GM20431 (cell line): ENCODE data around the gene CDC25C.
"Not testable (repeated sequence)": the region's sequence is repeated elsewhere in the genome, so short reads cannot be mapped to it uniquely, and the experiment has no call there.

ENCODE experiments used
- in situ Hi-C: fragments of 300-500 bp; cut with MseI, MboI; formaldehyde crosslinking; loops from one replicate; pipeline ENCODE4 v1.15.0; 2020; ENCODE audit warnings: low sequenced_read_pairs; ENCODE audit not compliant: unreplicated experiment

CDC25C gene

DNA sequence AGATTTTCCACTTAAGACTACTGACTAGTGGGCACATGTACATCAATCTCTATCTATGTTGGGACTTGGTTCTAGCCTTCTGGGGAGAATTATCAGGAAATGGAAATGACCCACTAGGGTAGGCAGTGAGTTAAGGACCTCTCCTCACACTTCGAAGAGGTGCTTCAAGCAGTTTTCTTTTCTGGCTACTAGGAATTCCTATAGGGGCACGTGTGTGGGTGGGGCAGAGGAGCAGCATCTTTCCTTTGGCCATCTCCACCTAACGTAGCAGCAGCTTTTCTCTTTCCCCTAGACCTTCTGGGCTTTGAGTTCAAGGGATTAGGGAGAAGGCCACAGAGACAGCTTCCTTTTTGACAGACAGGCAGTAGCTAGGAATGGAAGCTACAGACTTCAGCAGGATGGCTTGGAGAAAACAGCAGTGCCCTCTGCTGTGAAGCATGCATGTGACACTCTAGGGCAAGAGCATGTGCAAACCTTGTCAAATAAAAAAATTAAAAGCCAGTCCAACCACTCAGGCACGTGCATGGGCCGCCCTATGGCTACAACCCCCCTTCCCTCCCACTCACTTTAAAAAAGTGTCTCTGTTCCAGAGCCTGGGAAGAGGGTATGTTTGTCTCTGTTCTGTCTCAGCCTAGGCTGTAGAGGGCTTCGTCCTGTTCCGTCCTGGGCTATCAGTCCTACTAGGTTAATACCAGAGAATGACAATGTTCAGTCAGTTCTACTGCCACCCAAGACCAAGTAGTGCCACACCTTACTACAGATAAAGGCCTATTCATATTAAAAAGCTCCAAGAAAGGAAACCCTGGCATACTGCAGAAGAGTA is 48.5 kb downstream of the CDC25C start:
- in situ Hi-C loops: no loop called here

DNA sequence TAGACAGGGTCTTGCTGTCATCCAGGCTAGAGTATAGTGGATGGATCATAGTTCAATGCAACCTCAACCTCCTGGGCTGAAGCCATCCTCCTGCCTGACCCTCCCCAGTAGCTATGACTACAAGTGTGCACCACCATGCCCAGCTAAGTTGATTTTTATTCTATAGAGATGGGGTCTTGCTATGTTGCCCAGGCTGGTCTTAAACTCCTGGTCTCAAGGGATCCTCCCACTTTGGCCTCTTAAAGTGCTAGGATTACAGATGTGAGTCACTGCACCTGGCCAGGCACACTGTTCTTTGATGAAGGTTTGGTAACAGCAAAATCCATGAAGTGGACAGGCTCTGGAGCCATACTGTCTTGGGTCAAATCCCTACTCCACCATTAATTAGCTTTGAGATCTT is 50.7 kb downstream of the CDC25C start:
- in situ Hi-C loops: no loop called here

DNA sequence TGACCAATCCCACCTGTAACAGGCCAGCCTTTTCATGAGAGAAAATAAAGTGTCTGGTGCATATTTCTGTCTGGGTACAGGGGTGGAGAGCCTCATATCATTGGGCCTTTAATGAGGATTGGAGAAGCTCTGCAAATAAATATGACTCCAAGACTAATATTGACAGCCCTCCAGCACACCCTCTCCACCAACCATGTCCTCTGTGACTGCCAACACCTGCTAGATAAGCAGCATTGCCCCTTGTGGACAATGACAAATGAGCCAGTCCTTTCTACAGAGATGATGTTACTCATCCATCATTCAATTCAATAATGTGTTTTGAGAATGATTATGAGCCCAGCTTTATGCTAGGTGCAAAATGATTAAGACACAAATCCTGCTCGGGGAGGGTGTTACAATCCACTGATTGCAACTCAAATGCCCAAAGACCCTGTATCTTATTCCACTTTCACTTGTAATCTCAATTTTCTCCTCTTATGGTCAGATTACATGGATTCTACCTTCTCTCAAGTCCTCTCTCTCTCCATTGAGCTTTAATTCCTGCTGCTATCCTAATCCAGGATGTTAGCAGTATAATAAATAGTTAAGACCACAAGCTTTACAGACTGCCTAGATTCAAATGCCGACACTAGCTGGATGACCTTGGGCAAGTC is 55.1 kb downstream of the CDC25C start:
- in situ Hi-C loops: no loop called here

DNA sequence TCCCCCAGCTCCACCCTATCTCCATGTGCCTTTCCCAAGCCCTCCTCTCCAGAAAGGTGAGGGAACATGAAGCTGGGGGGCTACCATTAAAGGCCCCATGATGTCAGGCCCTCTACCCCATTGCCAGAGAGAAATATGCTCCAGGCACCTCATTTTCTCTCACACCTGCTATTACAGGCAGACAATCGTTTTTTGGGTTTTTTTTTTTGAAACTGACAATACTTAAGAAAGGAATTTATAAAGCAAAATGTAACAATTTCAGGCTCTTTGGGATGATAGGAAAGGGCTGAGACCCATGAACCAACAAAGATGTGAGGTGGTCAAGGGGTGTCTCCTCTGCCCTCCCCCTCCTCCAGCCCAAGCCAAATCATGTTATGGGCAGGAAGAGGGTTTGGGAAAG is 55.7 kb downstream of the CDC25C start:
- in situ Hi-C loops: no loop called here

DNA sequence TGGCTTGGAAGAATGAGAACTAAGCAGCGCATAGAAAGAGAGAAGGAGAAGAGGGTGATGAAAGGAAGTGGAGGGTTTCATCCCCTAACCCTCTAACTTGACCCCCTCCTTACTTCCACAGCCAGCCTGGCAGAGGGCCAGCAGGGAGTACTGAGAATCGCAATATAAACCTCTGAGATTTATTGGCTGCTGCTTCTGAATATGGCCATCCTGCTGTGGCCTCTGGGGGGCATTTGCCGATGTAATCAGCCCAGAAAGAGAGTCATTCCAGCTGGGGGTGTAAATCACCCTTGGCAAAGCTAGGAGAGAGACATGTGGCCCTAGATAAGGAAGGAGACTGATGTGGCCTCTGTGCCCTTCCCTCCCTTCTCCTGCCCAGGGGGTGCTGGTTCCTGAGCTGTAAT is 56.2 kb downstream of the CDC25C start:
- in situ Hi-C loops: no loop called here

DNA sequence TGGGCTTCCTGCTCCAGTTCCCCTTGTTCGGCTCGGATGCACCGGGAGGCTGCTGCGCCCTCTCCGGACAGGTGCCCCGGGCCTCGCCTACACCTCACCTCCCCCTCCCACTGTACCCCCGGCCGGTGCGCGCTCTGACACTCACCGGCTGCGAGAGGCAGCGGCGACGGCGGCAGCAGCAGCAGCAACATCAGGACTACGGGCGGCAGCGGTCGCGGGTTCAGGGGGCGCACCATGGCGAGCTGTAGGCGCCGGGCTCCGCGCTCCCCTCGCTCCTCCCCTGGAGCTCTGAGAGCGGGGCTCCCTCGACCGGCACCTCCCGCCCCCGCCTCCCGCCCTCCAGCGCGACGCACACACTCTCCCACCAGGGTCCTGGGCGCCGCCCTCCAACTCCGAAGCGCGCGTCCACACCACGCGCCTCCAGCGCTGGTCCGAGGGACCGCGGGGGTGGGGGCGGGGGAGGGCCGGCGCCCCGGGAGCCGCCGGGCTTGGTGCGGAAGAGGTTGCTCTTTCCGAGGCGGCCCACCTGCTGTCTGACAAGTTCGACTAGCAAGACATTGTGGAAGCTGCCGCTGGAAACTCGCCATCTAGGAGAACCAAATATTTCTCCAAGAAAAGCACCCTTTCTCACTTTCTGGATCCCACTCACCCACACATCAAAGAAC is 57.3 kb downstream of the CDC25C start, which contains the start of gene GFRA3:
TSS of gene GFRA3 (minus strand) at position 433 of the 665 bp plus-strand sequence. CDS start at position 236, 197 bp downstream.
- in situ Hi-C loops: no loop called here

DNA sequence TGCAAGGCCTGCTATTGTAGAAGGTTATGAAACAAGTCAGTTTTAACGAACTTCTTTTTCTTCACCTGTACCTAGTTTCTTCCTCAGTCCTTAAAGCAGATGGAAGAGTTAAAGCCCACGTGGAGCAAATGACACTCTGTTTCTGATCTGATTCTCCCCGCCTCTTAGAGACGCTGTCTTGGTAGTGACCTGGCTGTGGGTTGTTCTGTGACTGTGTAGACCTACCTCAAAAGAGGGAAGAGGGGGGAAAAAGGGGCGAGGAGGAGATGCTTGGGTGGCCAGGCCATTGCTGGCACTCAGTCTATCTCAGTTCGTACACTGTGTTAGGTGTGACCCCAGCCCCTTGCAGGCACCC is 57.8 kb downstream of the CDC25C start:
- in situ Hi-C loops: no loop called here

DNA sequence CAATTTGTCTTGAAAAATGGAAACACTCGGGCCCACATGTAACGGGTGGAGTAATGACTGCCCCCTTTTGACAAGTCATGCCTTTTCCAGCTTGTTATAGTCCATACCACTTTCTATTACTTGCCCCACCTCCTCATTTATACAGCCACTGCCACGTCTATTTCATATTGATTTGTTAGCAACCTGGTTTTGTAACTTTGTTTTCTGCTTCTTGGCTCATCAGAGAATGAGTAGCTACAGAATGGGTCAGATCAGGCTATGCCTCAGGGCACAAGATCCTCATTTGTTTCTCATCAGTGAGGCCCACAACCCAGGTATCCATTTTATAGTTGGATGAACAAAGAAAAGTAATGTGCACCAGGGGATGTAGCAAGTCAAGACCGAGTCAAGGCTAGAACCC is 58.9 kb downstream of the CDC25C start:
- in situ Hi-C loops: no loop called here

DNA sequence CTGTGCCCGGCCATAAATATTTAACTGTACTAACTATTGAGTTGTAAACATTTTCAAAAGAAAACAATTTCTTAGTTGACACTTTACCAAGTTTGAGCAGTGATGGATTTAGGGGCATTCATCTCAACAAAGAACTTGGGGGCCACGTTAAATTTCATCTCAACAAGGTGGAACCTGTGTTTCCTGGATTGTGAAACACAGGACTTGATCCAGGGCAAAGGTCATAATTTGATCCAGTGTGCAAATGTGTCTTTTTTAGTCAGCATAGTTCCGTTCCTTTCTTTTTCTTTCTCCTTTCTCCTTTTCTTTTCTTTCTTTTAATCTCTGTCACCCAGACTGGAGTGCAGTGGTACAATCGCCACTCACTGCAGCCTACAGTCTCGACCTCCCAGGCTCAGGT is 60.3 kb downstream of the CDC25C start:
- in situ Hi-C loops: no loop called here

DNA sequence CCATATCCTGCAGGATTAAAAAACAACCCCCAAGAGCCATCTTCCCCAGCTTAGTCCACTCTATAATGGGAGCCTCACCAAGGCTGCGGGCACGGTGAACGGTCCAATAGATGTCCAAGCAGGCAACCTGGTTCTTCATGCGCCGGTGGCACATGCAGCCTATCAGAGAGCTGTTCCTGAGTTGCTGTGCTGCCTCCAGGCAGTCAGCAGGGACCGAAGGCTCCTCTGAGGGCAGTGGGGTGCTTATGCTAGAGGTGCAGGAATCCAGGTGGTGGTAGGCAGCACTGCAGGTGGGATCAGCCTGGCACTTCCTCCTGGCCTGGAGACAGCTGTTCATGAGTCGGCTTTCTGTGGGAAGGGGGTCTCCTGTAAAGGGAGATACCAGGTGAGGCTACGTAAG is 67.4 kb downstream of the CDC25C start:
- in situ Hi-C loops: no loop called here

DNA sequence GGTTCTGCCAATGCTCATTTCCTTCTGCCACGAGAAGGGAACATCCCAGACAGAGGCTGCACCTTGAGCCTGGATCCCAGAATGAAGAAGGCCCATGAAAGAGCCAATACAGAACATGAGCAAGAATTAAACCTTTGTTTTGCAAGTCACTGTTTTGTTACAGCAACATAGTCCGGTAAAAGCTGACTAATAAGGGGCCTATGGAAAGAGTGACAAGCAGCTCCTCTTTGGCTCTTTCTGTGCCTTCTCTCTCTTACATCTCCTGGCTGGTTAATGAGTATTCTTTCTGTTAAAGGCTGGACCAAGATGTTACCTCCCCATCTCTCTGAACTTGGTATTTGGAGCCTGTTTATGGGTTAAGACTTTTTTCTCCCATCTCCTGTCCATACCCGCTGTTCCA is 68.0 kb downstream of the CDC25C start:
- in situ Hi-C loops: no loop called here

DNA sequence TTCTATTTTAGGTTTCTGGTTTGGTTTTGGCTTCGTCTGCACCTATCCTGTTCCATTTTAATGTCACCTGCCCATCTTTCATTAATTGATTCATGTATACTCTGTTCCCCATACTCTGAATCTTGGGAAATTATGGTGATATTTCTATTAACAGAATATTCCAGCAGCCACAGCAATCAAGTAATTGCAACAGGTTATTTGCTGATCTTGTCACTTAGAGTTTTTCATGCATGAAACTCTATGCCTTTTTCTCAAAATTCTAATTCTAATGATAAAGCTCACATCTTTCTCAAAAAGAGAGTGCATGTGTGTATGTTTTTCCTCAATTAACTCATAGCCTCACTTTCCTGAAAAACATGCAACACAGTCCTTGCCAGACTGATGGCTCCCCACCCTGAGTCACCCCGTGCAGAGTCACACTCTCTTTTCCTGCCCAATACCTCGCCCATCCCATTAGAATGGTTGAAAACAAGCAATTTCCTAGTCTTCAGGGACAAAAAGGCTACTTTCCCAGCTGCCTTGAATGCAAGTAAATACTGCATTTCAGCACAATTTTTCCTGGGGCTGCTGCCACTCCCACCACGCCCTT is 72.8 kb downstream of the CDC25C start:
- in situ Hi-C loops: no loop called here

DNA sequence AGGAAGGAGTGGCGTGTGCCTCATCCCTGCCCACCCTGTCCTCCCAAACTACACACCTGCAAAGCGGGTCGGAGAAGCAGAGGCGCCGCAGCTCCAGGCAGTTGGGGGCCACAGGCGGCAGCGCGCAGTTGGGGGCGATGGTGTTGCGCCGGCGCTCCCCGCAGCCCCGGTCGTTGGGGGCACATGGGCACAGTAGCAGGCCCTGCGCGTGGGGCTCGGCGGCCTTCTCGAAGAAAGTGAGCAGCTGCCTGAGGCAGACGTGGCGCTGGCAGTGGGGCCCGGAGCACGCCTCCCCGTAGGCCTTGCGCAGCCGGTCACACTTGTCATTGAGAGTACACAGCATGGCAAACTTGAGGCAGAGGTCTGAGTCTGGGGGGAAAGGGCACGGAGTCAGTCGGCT is 74.0 kb downstream of the CDC25C start:
- in situ Hi-C loops: no loop called here

DNA sequence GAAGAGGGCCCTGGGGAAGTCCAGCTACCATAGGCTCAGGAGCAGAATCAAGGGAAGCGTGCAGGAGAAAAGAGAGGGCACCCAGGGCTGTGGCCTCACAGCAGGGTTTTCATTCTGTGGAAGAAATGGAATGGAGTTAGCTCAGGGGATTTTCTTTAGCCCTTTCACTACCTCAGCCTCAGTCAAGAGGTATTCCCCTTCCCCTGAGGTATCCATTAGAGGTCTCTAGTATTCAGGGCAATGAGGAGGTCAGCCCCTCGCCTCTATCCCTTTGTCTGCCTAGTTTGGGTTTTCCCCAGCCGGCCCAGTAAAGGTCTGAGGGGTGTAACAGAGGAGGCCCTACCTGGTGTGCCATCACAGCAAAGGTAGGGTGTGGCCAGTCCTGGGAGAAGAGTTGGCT is 78.7 kb downstream of the CDC25C start:
- in situ Hi-C loops: no loop called here

DNA sequence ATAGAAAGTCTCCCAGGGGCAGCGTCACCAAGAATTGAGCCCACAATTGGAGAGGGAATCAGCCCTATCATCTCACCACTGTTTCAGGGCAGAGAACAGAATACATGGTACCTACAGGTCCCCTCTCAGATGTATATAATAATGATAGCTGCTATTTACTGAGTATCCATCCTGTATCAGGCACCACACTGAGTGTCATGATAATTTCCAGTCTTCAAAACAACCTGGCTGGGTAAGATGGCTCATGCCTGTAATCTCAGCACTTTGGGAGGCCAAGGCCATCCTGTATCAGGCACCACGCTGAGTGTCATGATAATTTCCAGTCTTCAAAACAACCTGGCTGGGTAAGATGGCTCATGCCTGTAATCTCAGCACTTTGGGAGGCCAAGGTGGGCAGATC is 83.8 kb downstream of the CDC25C start:
- in situ Hi-C loops: not testable (repeated sequence)

DNA sequence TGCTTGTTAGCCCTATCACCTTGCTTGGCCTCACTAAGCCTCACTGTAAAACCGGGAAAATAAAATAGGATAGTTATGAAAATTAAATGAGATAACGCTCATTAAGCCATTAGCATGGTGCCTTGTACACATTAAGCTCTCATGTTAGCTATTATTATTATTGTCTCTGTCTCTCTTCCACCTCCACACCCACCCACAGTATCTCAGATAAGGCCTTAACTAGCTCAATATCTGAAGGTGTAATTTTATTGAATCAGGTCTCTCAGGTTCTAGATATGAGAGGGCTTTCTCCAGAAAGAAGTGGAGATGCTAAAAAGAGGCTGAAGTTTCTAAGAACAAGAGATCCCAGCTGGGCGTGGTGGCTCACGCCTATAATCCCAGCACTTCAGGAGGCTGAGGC is 84.8 kb downstream of the CDC25C start:
- in situ Hi-C loops: no loop called here

DNA sequence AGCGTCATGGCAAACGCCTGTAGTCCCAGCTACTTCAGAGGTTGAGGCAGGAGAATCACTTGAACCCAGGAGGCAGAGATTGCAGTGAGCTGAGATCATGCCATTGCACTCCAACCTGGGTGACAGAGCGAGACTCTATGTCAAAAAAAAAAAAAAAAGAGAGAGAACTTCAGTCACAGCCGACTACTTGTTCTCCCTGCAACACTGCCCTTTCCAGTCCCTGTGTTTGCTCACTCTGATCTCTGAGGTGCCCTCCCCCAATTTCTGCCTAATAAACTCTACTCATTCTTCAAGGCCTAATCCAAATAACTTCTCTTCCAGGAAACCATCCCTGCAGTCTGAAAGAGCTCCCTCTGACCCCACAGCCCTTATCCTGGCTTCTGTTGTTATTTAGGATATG is 85.3 kb downstream of the CDC25C start:
- in situ Hi-C loops: no loop called here

DNA sequence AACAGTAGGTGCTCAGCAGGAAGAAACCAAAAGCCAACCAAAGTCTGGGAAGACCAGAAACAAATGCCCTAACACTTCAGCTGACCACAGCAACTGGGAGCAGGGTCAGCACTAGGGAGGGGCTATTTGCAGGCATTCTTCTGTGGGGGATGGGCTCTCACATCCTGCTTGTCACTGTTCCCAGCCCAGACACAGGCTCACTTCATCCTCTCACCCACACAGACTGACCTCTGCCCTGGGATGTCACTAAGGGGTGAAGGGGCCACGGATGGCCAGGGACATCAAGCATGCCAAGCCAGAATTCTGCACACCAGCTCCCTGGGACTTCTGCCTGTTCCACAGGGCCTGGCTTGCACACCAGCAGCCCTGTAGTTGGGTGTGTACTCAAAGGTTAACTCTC is 85.9 kb downstream of the CDC25C start:
- in situ Hi-C loops: no loop called here

DNA sequence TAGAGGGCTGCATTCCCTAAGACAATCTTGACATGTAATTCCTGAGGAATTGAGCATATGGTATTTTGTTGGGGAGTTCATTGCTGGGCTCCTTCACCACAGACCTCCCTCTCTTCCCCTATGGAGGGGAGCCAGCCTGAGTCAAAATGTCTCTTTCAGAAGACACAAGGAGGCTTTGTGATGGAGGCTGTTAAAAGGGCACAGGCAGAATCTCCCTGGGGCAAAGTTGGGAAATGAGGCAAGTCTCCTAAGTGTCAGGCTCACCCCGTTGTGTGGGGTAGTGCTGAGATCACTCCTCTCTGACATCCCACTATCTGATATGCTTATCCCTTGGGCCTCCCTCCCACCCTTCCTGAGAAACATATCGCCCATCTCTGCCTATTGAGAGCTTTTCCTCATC is 87.8 kb downstream of the CDC25C start:
- in situ Hi-C loops: no loop called here

DNA sequence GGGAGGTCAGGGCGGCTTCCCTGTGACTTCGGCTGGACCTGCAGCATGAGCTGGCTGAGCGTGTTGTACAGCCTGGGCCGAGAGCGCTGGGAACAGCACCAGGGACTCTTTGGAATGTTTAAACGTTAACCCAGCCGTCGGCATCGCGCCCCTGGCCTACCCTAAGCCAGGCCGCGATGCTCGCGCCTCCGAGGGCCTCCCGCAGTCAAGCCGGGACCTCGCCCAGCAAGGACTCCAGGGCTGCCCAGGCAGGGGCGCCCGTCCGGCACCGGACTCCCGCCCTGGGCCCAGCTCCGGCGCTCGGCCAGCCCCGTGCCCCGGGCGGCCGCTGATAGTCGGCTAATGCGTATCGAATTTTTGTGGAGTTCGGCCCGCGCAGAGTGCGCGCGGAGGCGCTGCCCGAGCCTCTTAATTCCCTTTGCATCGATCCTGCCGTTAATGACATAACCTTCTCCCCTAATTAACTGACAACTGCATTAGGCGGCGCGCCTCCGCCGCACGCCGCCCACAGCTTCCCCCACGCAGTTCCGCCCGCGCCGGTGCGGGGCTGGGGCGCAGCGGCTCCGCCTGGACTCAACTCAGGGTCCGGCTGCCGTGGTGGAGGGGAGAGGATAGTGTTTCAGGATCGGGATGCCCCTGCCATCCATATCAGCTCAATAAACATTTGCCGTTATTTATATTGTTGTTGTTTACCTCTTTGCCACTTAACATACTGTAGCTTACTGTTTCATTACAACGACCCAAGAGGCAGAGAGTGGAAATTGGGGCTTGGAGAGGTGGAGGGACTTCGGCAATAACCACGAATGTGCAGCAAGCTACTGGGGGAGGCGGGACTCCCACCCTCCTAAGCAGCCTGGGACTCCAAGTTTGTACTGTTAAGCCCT is 89.7 kb downstream of the CDC25C start:
- in situ Hi-C loops: no loop called here
